ENCODE results near the gene MUC20.
"Not testable (repeated sequence)": the region's sequence is repeated elsewhere in the genome, so short reads cannot be mapped to it uniquely, and the experiment has no call there.

Gene MUC20

DNA sequence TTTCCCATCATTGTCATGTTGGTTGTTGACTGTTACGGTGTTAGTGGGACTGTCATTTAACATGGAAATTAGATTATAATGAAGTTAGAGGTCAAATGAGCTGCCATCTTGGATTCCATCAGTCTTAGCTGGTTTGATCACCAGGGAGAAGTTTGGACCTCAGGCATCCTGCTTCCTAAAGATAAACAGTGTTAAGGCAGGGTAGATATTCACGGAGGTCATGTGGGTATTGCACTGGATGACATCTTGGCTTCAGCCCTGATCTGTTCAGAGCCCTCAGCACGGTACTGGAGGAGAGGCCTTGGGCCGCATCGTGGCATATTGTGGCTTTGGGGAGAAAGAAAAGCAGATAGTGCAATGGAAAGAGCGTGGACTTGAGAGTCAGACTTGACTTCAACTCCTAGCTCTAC lies 11.1 kb upstream of the MUC20 start:
- no peak overlapping the region for H3K14ac ChIP-seq (ENCODE audit: low read length)
- H4K91ac ChIP-seq (ENCODE audit: low read depth, low read length), result no peak overlapping the region
- no peaks in the 10 kb centered on the region for H3K27me3 ChIP-seq (ENCODE audit: insufficient read depth, low read length)
- H3K23ac ChIP-seq (ENCODE audit: low read length), result no peak overlapping the region
- H3K4me1 ChIP-seq (ENCODE audit: control insufficient read depth in 1 of 2, insufficient read depth in 2 of 2, low read length in 2 of 2), result peaks cover 3 to 4% of the 10 kb centered on the region in 2 experiments
- H4K8ac ChIP-seq (ENCODE audit: low read depth, low read length), result no peak overlapping the region
- H3K79me2 ChIP-seq (ENCODE audit: control insufficient read depth, insufficient read depth, low read length, poor library complexity), result no peaks in the 10 kb centered on the region
- no peak overlapping the region for H3K4me3 ChIP-seq (ENCODE audit: low read depth, low read length)
- no peak overlapping the region for H3K18ac ChIP-seq (ENCODE audit: low read length)
- H3K79me1 ChIP-seq (ENCODE audit: low read length), result no peaks in the 10 kb centered on the region
- H2BK12ac ChIP-seq (ENCODE audit: low read length), result no peak overlapping the region
- H2AK5ac ChIP-seq (ENCODE audit: low read length), result no peak overlapping the region
- no peak overlapping the region for H2AFZ ChIP-seq (ENCODE audit: insufficient read depth, low read length, poor library complexity)
- H3K4ac ChIP-seq (ENCODE audit: low read depth, low read length), result no peak overlapping the region
- no peak overlapping the region for H4K12ac ChIP-seq (ENCODE audit: low read depth, low read length)
- no CpG with 5 or more reads among the region's 6 CpGs for WGBS (ENCODE audit: extremely low coverage, insufficient coverage, insufficient read length)
- no peak overlapping the region for H2BK120ac ChIP-seq (ENCODE audit: insufficient read depth, low read length, poor library complexity)
- DNase-seq, result no peak
- no peak overlapping the region for H3K9ac ChIP-seq (ENCODE audit: low read length)
- peaks cover 5% of the 10 kb centered on the region for H3K9me3 ChIP-seq (ENCODE audit: insufficient read depth, low read depth, low read length)
- no peak overlapping the region for H2BK5ac ChIP-seq (ENCODE audit: low read depth, low read length, poor library complexity)
- H3K4me2 ChIP-seq (ENCODE audit: low read length), result no peak overlapping the region
- H3K36me3 ChIP-seq (ENCODE audit: control insufficient read depth in 1 of 2, insufficient read depth in 2 of 2, low read length in 2 of 2), result no peaks in the 10 kb centered on the region
- no peak overlapping the region for H3K27ac ChIP-seq (ENCODE audit: low read depth, low read length)

DNA sequence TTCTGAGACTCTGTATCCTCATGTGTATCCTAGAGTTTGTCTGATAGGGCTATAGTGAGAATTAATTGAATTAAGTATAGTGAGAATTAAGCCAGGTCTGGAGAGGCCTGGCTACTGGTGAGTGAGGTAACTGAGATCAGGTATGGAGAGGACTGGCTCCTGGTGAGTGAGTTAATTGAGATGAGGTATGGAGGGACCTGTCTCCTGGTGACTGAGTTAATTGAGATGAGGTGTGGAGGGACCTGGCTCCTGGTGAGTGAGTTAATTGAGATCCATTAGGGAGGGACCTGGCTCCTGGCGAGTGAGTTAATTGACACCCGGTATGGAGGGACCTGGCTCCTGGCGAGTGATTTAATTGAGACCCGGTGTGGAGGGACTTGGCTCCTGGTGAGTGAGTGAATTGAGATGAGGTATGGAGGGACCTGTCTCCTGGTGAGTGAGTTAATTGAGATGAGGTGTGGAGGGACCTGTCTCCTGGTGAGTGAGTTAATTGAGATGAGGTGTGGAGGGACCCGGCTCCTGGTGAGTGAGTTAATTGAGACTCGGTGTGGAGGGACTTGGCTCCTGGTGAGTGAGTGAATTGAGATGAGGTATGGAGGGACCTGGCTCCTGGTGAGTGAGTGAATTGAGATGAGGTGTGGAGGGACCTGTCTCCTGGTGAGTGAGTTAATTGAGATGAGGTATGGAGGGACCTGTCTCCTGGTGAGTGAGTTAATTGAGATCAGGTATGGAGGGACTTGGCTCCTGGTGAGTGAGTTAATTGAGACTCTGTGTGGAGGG lies 10.5 kb upstream of the MUC20 start:
- not testable (repeated sequence) for H2AFZ ChIP-seq (ENCODE audit: insufficient read depth, low read length, poor library complexity); H3K79me1 ChIP-seq (ENCODE audit: low read length); H3K27me3 ChIP-seq (ENCODE audit: insufficient read depth, low read length); H3K9me3 ChIP-seq (ENCODE audit: insufficient read depth, low read depth, low read length); H3K4me3 ChIP-seq (ENCODE audit: low read depth, low read length); H3K18ac ChIP-seq (ENCODE audit: low read length); H3K79me2 ChIP-seq (ENCODE audit: control insufficient read depth, insufficient read depth, low read length, poor library complexity); H3K4me1 ChIP-seq (ENCODE audit: control insufficient read depth in 1 of 2, insufficient read depth in 2 of 2, low read length in 2 of 2); H2BK12ac ChIP-seq (ENCODE audit: low read length); DNase-seq; H2BK5ac ChIP-seq (ENCODE audit: low read depth, low read length, poor library complexity); H3K23ac ChIP-seq (ENCODE audit: low read length); H4K12ac ChIP-seq (ENCODE audit: low read depth, low read length); H3K4me2 ChIP-seq (ENCODE audit: low read length); H2AK5ac ChIP-seq (ENCODE audit: low read length); H3K27ac ChIP-seq (ENCODE audit: low read depth, low read length); H2BK120ac ChIP-seq (ENCODE audit: insufficient read depth, low read length, poor library complexity); H3K14ac ChIP-seq (ENCODE audit: low read length); H3K9ac ChIP-seq (ENCODE audit: low read length); H3K36me3 ChIP-seq (ENCODE audit: control insufficient read depth in 1 of 2, insufficient read depth in 2 of 2, low read length in 2 of 2); H4K8ac ChIP-seq (ENCODE audit: low read depth, low read length); H3K4ac ChIP-seq (ENCODE audit: low read depth, low read length); H4K91ac ChIP-seq (ENCODE audit: low read depth, low read length)
- WGBS (ENCODE audit: extremely low coverage, insufficient coverage, insufficient read length), result no CpG with 5 or more reads among the region's 6 CpGs

DNA sequence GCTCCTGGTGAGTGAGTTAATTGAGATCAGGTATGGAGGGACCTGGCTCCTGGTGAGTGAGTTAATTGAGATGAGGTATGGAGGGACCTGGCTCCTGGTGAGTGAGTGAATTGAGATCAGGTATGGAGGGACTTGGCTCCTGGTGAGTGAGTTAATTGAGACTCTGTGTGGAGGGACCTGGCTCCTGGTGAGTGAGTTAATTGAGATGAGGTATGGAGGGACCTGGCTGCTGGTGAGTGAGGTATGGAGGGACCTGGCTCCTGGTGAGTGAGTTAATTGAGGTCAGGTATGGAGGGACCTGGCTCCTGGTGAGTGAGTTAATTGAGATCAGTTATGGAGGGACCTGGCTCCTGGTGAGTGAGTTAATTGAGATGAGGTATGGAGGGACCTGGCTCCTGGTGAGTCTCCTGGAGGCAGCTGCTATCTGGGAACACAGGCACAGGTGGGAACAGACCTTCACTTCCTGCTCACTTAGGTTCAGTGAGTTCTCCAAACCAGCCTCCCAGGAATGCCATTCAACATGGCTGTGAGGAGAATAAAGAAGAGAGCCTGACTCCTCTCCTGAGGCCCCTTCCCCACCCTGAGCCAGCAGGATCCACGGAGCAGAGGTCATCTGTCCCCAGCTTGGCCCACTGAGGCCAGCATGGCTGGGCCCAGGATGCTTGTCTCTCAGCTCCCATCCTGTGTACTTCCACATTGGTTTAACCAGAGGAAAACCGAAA lies 9.5 kb upstream of the MUC20 start:
- H2AK5ac ChIP-seq (ENCODE audit: low read length); H3K4me2 ChIP-seq (ENCODE audit: low read length); H4K91ac ChIP-seq (ENCODE audit: low read depth, low read length); H3K79me1 ChIP-seq (ENCODE audit: low read length); H2AFZ ChIP-seq (ENCODE audit: insufficient read depth, low read length, poor library complexity); H3K27me3 ChIP-seq (ENCODE audit: insufficient read depth, low read length); H3K23ac ChIP-seq (ENCODE audit: low read length); DNase-seq; H3K27ac ChIP-seq (ENCODE audit: low read depth, low read length); H2BK12ac ChIP-seq (ENCODE audit: low read length); H3K4ac ChIP-seq (ENCODE audit: low read depth, low read length); H3K18ac ChIP-seq (ENCODE audit: low read length); H3K4me1 ChIP-seq (ENCODE audit: control insufficient read depth in 1 of 2, insufficient read depth in 2 of 2, low read length in 2 of 2); H3K79me2 ChIP-seq (ENCODE audit: control insufficient read depth, insufficient read depth, low read length, poor library complexity); H2BK120ac ChIP-seq (ENCODE audit: insufficient read depth, low read length, poor library complexity); H3K9me3 ChIP-seq (ENCODE audit: insufficient read depth, low read depth, low read length); H3K36me3 ChIP-seq (ENCODE audit: control insufficient read depth in 1 of 2, insufficient read depth in 2 of 2, low read length in 2 of 2); H3K9ac ChIP-seq (ENCODE audit: low read length); H4K12ac ChIP-seq (ENCODE audit: low read depth, low read length); H3K4me3 ChIP-seq (ENCODE audit: low read depth, low read length); H2BK5ac ChIP-seq (ENCODE audit: low read depth, low read length, poor library complexity); H3K14ac ChIP-seq (ENCODE audit: low read length); H4K8ac ChIP-seq (ENCODE audit: low read depth, low read length): not testable (repeated sequence)
- no CpG with 5 or more reads among the region's 2 CpGs for WGBS (ENCODE audit: extremely low coverage, insufficient coverage, insufficient read length)

DNA sequence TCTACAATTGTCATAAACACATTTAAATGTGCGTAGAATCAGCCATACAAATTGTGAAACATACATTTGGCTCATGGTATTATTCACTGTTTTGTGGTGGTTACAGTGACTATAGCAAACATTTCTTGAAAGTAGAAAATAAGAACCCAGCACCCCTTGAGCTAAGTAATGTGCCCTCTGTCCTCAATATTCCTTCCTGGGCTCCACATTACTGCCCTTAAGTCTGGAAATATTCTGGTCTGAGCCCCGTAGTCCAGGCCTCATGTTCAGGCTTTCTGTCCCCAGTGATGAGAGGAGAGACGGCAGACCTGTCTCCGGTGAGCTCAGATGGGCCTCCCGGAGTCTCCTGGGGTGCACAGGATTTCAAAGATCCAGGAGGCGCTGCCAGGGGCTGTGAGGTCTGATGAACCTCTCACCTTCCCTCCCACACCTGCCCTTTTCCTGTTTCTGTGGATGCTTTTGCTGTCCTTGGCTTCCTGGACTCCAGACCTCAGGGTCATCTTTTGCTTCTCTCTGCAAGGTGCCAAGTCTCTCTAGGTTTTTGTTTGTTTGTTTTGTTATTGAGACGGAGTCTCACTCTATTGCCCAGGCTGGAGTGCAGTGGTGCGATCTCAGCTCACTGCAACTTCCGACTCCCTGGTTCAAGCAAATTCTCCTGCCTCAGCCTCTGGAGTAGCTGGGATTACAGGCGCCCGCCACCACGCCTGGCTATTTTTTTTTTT lies 8.8 kb upstream of the MUC20 start:
- Histone ChIP-seq H3K79me2 (ENCODE audit: control insufficient read depth, insufficient read depth, low read length, poor library complexity) (no peaks in the 10 kb centered on the region), H3K23ac (ENCODE audit: low read length) (no peak overlapping the region), H2BK12ac (ENCODE audit: low read length) (no peak overlapping the region), H3K4me2 (ENCODE audit: low read length) (no peak overlapping the region), H3K4me1 (ENCODE audit: control insufficient read depth in 1 of 2, insufficient read depth in 2 of 2, low read length in 2 of 2) (no peaks in the 10 kb centered on the region), H3K9me3 (ENCODE audit: insufficient read depth, low read depth, low read length) (peaks cover 6% of the 10 kb centered on the region), H2BK5ac (ENCODE audit: low read depth, low read length, poor library complexity) (no peak overlapping the region), H3K9ac (ENCODE audit: low read length) (no peak overlapping the region), H2AFZ (ENCODE audit: insufficient read depth, low read length, poor library complexity) (no peak overlapping the region), H3K18ac (ENCODE audit: low read length) (no peak overlapping the region), H3K14ac (ENCODE audit: low read length) (no peak overlapping the region), H4K12ac (ENCODE audit: low read depth, low read length) (no peak overlapping the region), H3K27me3 (ENCODE audit: insufficient read depth, low read length) (no peaks in the 10 kb centered on the region), H3K36me3 (ENCODE audit: control insufficient read depth in 1 of 2, insufficient read depth in 2 of 2, low read length in 2 of 2) (no peaks in the 10 kb centered on the region), H3K4me3 (ENCODE audit: low read depth, low read length) (no peak overlapping the region), H2BK120ac (ENCODE audit: insufficient read depth, low read length, poor library complexity) (no peak overlapping the region), H2AK5ac (ENCODE audit: low read length) (no peak overlapping the region), H3K79me1 (ENCODE audit: low read length) (no peaks in the 10 kb centered on the region), H4K8ac (ENCODE audit: low read depth, low read length) (no peak overlapping the region), H3K27ac (ENCODE audit: low read depth, low read length) (no peak overlapping the region), H4K91ac (ENCODE audit: low read depth, low read length) (no peak overlapping the region), H3K4ac (ENCODE audit: low read depth, low read length) (no peak overlapping the region)
- DNase-seq, result no peak
- no CpG with 5 or more reads among the region's 12 CpGs for WGBS (ENCODE audit: extremely low coverage, insufficient coverage, insufficient read length)
